ENCODE results near the gene MKNK2. TPM values are rescaled to one million over a fixed set of nuclear protein-coding genes. Genes with fewer than 3 reads are reported as not detected.

MKNK2 gene
- total RNA-seq, 4 donors from 2014 or later = 34.6 to 155 (median 81.7) TPM

- peak; percentile 89 to 93 for DNase-seq
- Histone ChIP-seq H3K4me1 (no peaks in the 10 kb centered on the region), H3K9me3 (no peaks in the 10 kb centered on the region), H3K36me3 (no peaks in the 10 kb centered on the region), H3K27ac (peak overlapping the region; percentile 81 to 90), H3K4me3 (no peak overlapping the region), H3K27me3 (no peaks in the 10 kb centered on the region)
- intact Hi-C loops (cut with DNase I; ENCODE audit: low total_unique reads) = no loop called here
- TF ChIP-seq CTCF (IDR thresholded peaks at IDR 0.05) = no peak
- TF ChIP-seq POLR2A (IDR thresholded peaks at IDR 0.05) = peak; percentile 33 to 60
Observed at GRCh38 chr19:2032296-2032941, 18.6 kb downstream of the MKNK2 start.

- H3K4me1 ChIP-seq = no peaks in the 10 kb centered on the region
- no peak overlapping the region for H3K4me3 ChIP-seq
- H3K27me3 ChIP-seq = no peaks in the 10 kb centered on the region
- H3K36me3 ChIP-seq = no peaks in the 10 kb centered on the region
- intact Hi-C loops (cut with DNase I; ENCODE audit: low total_unique reads) = no loop called here
- H3K9me3 ChIP-seq = no peaks in the 10 kb centered on the region
- TF ChIP-seq CTCF (IDR thresholded peaks at IDR 0.05) (no peak), POLR2A (IDR thresholded peaks at IDR 0.05) (no peak)
- DNase-seq = no peak
- no peak overlapping the region for H3K27ac ChIP-seq
Observed at GRCh38 chr19:2027361-2027760, 23.7 kb downstream of the MKNK2 start.

DNA sequence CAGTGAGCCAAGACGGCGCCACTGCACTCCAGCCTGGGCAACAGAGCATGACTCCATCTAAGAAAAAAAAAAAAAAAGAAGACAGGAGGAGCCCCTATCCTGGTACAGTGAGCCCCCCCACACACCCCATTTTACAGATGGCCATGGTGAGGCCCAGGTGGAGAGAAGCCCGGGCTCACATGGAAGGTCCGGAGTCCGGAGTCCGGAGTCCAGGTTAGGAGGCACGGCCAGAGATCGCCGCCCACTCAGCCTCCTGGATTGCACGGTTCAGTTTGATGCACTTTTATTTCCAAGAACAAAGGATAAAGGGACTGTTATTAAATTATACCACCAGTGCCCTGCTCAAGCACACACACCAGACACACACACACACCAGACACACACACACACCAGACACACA is 24.3 kb downstream of the MKNK2 start:
- no peak overlapping the region for H3K4me3 ChIP-seq
- intact Hi-C loops (cut with DNase I; ENCODE audit: low total_unique reads) = no loop called here
- H3K27me3 ChIP-seq = no peaks in the 10 kb centered on the region
- H3K36me3 ChIP-seq = no peaks in the 10 kb centered on the region
- TF ChIP-seq CTCF (IDR thresholded peaks at IDR 0.05) = no peak
- TF ChIP-seq POLR2A (IDR thresholded peaks at IDR 0.05) = no peak
- H3K9me3 ChIP-seq = no peaks in the 10 kb centered on the region
- no peak overlapping the region for H3K27ac ChIP-seq
- DNase-seq = no peak
- H3K4me1 ChIP-seq = no peaks in the 10 kb centered on the region

DNA sequence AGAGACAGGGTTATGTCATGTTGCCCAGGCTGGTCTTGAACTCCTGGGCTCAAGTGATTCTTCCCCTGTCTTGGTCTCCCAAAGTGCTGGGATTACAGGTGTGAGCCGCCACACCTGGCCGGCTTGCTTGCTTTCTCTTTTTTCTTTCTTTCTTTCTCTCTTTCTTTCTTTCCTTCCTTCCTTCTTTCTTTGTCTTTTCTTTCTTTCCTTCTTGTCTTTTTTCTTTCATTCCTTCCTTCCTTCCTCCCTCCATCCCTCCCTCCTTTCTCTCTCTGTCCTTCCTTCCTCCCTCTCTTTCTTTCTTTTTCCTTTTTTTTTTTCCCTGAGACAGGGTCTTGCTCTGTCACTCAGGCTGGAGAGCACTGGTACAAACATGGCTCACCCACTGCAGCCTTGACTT is 28.8 kb downstream of the MKNK2 start:
- no peak for TF ChIP-seq POLR2A (IDR thresholded peaks at IDR 0.05)
- no peak for TF ChIP-seq CTCF (IDR thresholded peaks at IDR 0.05)
- Histone ChIP-seq H3K9me3 (no peaks in the 10 kb centered on the region), H3K27ac (no peak overlapping the region), H3K36me3 (no peaks in the 10 kb centered on the region), H3K27me3 (no peaks in the 10 kb centered on the region), H3K4me3 (no peak overlapping the region), H3K4me1 (no peaks in the 10 kb centered on the region)
- no peak for DNase-seq
- intact Hi-C loops (cut with DNase I; ENCODE audit: low total_unique reads) = loop anchor here (2.0 kb wide), 1 partner anchor 49 kb away; no protein-coding TSS in a partner anchor

- no peak overlapping the region for H3K27ac ChIP-seq
- H3K27me3 ChIP-seq = no peaks in the 10 kb centered on the region
- intact Hi-C loops (cut with DNase I; ENCODE audit: low total_unique reads) = loop anchor here (2.0 kb wide), 1 partner anchor 49 kb away; no protein-coding TSS in a partner anchor
- TF ChIP-seq CTCF (IDR thresholded peaks at IDR 0.05) = no peak
- TF ChIP-seq POLR2A (IDR thresholded peaks at IDR 0.05) = no peak
- no peaks in the 10 kb centered on the region for H3K4me1 ChIP-seq
- H3K36me3 ChIP-seq = no peaks in the 10 kb centered on the region
- H3K4me3 ChIP-seq = no peak overlapping the region
- no peaks in the 10 kb centered on the region for H3K9me3 ChIP-seq
- no peak for DNase-seq
Observed at GRCh38 chr19:2021453-2022140, 29.4 kb downstream of the MKNK2 start.

All from uterus (tissue), 4 donors.